ENCODE data around the gene TRPV4.

The TRPV4 gene

DNA sequence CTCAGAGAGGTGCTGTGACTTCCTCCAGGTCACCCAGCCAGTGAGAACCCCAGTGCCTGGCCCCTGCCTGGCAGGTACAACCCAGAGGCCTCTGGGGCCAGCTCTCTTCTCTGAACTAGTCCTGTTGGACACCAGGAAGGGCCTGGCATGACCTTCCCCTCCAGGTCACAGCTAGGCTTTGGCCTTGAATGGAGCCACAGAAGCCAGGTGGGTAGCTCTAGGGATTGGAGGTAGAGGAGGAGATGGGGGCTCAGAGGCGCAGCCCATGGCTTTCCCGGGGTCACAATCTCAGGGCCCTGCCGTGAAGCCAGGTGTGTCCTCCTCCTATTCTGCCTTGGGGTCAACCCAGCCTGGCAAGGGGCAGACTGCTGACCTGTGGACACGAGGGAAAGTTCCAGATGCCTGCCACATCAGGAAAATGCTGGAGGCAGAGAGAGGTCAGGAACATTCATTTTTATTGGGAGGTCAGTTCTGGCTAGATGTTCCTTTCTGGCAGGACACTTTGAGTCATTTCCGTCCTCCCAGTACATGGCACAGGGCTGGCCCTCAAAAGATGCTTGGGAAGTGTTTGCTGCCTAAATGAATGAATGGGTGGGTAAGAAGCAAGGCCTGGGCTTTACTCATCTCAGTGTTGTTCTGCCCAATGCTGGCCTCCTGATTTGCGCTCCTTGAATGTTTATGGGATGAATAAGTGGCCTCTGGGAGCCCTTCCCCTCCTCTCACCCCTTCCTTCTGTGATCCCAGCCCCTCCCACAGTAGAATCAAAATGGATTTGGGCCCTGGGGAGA is 94.1 kb downstream of the TRPV4 start:
- no peak for DNase-seq

DNA sequence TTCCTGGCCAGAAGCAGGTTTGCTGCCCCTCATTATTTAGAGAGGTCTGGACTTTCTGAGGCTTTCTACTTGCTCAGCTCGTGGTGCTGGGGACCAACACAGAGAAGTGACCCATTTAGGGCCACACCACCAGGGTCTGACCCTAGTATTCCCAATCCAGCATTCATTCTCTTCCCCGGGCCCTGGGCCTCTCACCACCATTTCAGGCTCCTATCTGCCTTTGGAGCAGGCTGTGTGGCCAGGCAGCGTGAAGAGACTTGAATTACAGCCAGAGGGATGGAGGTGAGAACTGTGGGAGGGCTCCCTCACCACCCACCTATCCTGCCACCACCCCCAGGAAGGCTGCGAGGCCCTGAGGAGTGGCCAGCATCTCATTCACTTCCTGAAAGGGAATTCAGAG is 95.0 kb downstream of the TRPV4 start:
- DNase-seq, result no peak

DNA sequence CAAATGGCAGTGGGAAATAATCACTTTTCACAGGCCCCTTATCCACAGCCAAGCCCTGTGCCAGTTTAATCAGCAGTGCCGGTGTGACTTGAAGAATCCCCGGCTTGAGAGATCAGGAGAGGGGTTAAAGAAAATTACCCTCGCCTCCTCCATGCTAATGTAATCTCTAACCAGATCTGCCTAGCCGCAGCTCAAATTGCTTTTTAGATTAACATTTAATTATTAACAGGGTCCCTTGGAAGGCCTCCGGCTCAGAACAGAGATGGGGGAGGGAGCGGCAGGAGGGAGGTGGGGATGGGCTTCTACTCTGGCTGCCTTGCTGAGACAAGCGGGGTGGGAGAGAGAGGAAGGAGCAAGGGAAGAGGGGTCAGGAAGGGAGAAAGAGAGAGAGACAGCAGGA is 95.6 kb downstream of the TRPV4 start:
- no peak for DNase-seq

DNA sequence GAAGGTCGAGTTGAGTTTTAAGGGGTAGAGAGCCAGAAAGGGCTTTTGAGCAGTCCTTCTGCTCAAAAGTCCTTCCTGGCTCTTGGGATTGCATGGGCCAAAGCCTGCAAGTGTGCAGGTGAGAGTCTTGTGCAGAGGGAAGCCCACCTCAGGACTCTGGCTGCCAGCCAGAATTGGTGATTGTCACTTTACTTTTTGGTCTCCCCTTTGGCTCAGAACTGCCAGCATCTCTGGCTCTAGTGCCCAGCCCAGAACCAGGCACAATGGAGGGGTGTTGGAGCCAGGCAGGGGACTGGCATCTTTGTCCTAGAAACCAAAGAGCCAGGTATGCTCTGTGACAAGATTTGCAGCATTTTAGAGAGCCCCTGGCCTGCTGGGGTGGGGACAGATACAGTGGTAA is 96.1 kb downstream of the TRPV4 start:
- DNase-seq, result no peak

DNA sequence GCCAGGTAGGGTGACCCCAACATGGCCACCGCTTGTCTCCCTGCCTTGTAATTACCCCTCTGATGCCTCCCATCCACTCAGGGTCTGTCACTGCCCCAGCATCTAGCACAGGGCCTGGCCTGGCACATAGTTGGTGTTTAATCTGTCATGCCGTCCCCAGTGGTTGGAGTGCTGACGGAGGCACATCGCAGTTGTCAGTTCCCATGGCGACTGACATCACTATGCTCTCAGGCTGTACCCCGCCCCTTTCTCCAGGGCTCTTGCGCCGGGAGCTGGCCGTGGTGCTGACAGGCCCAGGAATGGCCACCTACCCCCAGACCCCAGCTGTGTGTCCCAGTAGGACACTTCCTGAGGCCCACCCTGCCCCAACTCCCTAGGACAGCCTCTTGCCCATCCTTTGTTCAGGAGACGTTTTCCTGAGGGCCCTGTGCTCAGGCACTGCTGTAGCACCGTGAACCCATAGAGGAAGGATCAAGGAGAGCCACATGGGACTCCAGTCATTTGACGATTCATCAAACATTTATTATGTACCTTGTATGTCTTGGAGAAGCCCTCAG is 96.6 kb downstream of the TRPV4 start:
- DNase-seq, result peak; percentile 39

DNA sequence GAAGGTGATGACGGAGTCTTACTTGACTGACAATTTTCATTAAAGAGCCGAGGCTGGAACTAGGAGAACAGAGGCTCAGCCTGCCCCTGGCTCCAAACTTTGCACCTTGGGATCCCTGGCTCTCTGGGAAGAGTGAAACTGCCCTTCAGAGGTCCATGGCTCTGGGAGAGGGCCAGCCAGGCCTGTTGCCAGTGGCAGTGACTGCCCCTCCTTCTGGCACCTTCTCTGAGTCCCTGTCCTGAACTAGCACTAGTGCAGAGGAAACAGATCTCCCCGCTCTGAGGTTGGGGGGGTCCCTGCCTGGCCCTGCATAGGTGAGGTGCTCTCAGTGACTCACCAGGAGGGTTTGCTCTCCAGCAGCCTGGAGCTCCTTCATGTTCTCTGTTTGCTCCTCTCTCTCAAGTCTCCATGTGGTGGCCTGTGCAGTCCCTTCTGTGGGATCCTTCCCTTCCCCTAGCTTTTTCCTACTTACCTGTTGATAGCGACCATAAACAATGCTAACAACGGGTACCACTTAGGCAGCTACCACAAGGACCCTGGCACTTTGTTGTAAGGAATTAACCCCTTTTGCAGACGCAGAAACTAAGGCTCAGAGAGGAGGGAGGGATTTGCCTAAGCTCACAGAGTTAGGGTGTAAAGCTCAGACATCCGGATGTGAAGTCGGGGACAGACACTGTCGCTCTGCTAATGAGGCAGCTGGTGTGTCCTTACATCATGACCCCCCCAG is 97.2 kb downstream of the TRPV4 start:
- DNase-seq, result no peak

DNA sequence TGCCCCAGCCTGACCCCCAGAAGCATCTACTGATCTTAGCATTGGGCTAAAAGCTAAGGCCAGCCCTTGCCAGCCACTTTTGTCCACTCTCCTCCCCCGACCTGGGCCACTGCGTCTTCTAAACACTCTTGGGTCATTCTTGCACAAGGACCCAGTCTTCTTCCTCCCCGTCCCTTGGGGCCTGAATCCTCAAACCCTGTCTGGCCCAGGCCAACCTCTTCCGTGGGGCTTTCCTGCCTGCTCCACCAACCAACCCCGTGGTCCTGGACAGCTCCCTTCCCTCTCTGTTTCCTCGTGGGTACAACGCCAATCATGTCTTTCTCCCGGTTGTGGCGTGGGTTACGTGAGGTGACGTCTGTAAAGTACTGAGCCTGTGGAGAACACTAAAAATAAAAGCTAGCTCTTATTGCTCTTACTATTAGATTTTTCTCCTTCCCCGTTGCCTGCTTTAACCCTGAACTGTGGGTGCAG is 98.1 kb downstream of the TRPV4 start:
- DNase-seq, result no peak

DNA sequence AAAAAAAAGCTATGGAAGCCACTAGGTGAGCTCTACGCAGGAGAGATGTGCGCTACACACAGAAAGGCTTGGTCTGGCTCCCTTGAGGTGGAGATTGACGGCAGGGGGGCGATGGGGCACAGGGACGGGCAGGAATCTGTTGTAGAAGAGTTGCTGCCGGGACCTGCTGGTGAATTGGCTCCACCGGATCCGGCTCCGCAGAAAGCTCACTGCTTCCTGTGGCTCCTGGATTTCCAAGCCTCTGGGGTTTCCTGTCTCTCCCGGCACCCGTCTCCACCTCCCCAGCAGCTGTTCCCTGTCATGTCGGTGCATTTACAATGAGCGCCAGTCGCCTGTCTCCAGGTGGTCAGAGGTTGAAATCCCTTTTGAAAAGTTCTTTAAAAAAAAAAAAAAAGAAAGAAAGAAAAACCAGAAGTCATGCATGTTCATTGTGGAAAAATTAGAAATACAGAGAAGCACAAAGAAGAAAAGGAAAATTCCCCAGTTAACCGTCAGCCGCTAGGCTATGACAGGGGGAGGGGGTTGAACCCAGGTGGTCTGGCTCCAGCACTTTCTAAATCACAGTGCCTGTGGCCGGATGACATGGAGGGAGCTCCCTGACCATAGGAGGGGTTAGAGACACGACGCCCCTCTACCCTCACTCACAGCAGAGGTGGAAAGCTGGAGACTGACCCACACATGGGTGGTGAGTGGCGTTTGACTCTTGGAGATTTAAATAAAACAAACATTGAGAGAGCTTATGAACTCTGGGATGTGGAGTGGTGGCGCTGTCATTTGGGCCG is 98.8 kb downstream of the TRPV4 start:
- no peak for DNase-seq
